Lung microvascular endothelial cell (primary cell): ENCODE results near the gene MAD1L1. TPM values are rescaled to one million over a fixed set of nuclear protein-coding genes. Genes with fewer than 3 reads are reported as not detected.

Experiments used
- total RNA-seq: library from RNA; depleted of rRNA; stranded (reverse); fragments of >200 nt; gene quantifications from 2 replicates; pipeline ENCODE4 v1.2.1, GENCODE V29; 2014

The MAD1L1 gene
- total RNA-seq, 1 donor from 2014 or later = 46.0 TPM

Other genes starting within 250 kb of the MAD1L1 start
- gene MRM2, start 9.3 kb upstream of the MAD1L1 start, total RNA-seq = 10.7 and 13.7 TPM in 2 replicates
- gene NUDT1, start 9.3 kb upstream of the MAD1L1 start, total RNA-seq = 4.8 and 10.5 TPM in 2 replicates
- 5.6 and 6.5 TPM in 2 replicates for gene SNX8, start 81.5 kb upstream of the MAD1L1 start, total RNA-seq
- 141 and 143 TPM in 2 replicates for gene EIF3B, start 121.9 kb upstream of the MAD1L1 start, total RNA-seq
- gene CHST12, start 170.7 kb upstream of the MAD1L1 start, total RNA-seq = 2.8 and 3.8 TPM in 2 replicates
- gene GRIFIN, start 243.5 kb upstream of the MAD1L1 start, total RNA-seq = not detected in 2 replicates